MM.1S (cell line): ENCODE data around the gene GPT2.

Source experiments
- EZH2 ChIP-seq: fragments of 300-600 bp; sonication (generic); optimal IDR thresholded peaks from 2 replicates; pipeline ENCODE3; 2017; ENCODE audit warnings: low read depth, mild to moderate bottlenecking, antibody characterized with exemption, low read length, mixed read lengths
- EZH2phosphoT487 ChIP-seq: fragments of 300-600 bp; sonication (generic); IDR thresholded peaks from 2 replicates; pipeline ENCODE4 v1.6.1; 2018; ENCODE audit warnings: antibody characterized with exemption, low read length

GRCh38 chr16:46927273-46927672 lies 43.1 kb downstream of the GPT2 start:
- TF ChIP-seq EZH2phosphoT487 (no peak), EZH2 (no peak)
